Measurements from ENCODE around the gene EIF3A. TPM values are rescaled to one million over a fixed set of nuclear protein-coding genes. Genes with fewer than 3 reads are reported as not detected.
A peak's percentile ranks its signal among the peaks of the same experiment; 100 is the strongest.
"Not testable (repeated sequence)": the region's sequence is repeated elsewhere in the genome, so short reads cannot be mapped to it uniquely, and the experiment has no call there.

The EIF3A gene
- total RNA-seq, 1 experiment from 2014 or later = 31.1 TPM

DNA sequence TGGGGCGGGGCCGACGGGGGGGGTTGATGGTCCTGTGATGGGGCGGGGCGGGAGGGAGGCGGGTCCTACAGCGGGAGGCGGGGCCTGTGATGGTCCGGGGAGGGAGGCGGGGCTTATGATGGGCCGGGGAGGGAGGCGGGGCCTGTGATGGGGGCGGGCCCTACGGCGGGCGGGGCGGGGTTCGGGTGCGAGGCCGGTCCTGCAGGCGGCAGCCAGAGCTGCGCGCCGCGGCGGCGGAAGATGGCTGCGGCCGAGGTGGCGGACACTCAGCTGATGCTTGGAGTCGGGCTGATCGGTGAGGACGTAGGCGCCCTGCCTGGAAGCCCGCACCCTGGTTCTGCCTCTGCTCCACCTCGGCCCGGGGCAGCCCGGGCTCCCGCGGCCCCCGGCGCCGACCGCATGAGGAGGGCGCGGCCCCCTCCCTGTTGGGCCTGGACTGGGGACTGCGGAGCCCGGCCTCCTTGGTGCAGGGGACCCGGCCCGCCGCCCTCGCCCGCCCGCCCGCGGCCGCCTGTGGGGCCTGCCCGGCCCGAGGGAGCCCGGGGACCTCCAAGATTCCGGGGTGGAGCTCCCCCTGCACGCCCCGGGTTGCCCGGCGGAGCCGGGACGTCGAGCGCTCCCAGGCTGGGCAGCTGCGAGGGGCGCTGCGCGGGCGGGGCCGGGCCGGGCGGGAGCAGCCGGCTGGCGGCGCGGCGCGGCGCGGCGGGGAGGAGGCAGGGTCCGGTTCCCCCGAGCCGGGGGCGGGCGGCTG is 23.5 kb upstream of the EIF3A start, which contains the start of gene DENND10:
Gene DENND10 (plus strand): TSS at position 211 of the 751 bp plus-strand sequence. CDS start 30 bp downstream, at position 241.
- H3K4me3 ChIP-seq = peak within 1 kb of the TSS; percentile 64
- DNase-seq = peak; percentile 69

DNA sequence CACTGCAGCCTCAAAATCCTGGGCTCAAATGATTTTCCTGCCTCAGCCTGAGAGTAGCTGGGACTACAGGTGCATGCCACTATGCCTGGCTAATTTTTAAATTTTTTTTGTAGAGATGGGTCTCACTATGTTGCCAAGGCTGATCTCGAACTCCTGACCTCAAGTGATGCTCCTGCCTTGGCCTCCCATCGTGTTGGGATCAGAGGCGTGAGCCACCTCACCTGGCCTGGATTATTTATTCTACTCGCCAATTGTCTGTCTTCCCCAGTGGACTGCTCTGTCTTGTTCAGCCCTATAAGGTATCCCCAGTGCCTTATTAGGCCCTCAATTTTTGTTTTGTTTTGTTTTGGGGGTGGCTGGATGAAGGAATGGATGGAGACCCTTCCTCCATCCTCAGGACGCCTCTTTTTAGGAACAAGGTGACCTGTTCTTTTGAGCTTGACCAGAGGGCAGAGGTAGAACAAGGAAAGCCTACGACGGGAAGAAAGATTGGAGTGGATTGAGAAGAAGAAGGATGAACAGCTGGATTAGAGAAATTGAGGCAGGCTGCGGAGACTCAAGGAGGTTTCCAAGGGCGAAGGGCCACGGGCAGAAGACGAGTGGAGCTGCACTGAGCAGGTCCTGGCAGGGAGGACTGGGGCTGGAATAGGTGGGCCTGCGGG is 22.8 kb upstream of the EIF3A start:
- H3K27me3 ChIP-seq = no peaks in the 10 kb centered on the region
- no peak overlapping the region for H3K4me3 ChIP-seq
- no peak for DNase-seq
- H3K9me3 ChIP-seq = no peaks in the 10 kb centered on the region
- no peaks in the 10 kb centered on the region; the same call in none of the 2 replicates for H3K36me3 ChIP-seq

More for the DNA sequence above, 23.5 kb upstream of the EIF3A start, which contains the start of gene DENND10:
- Histone ChIP-seq H3K27me3 (no peaks in the 10 kb centered on the region), H3K36me3 (peaks cover 5% of the 10 kb centered on the region), H3K9me3 (no peaks in the 10 kb centered on the region)

DNA sequence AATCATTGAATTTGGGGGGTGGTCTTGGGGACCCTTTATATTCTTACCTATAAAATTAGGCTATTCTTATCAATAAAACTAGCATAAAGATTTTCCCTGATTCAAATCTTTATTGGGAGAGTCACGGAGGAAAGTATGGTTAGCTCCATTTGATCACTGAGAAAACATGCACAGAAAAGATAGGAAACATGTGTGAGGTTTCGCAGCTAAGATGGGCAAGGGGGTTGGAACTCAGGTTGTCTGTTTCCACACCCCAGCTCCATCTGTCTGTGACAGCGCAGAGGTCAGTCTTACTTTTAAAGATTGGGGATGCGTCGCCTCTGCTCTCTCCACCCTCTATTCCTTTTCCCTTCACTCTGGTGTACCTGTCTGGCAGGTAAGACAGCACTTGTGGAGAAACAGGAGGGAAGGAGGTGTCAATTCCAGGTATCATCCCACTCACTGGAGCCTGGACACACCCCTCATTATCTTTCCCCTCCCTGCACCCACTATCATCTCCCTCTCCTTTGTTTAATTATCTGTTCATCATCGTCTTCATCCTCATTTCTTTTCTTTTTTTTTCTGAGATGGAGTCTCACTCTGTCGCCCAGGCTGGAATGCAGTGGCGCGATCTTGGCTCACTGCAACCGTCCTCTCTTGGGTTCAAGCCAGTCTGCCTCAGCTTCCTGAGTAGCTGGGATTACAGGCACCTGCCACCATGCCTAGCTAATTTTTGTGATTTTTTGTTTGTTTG is 20.9 kb upstream of the EIF3A start:
- H3K27me3 ChIP-seq = no peaks in the 10 kb centered on the region
- H3K4me3 ChIP-seq = no peak overlapping the region
- DNase-seq = no peak
- H3K9me3 ChIP-seq = no peaks in the 10 kb centered on the region
- H3K36me3 ChIP-seq = no peaks in the 10 kb centered on the region; the same call in 1 of the 2 replicates

DNA sequence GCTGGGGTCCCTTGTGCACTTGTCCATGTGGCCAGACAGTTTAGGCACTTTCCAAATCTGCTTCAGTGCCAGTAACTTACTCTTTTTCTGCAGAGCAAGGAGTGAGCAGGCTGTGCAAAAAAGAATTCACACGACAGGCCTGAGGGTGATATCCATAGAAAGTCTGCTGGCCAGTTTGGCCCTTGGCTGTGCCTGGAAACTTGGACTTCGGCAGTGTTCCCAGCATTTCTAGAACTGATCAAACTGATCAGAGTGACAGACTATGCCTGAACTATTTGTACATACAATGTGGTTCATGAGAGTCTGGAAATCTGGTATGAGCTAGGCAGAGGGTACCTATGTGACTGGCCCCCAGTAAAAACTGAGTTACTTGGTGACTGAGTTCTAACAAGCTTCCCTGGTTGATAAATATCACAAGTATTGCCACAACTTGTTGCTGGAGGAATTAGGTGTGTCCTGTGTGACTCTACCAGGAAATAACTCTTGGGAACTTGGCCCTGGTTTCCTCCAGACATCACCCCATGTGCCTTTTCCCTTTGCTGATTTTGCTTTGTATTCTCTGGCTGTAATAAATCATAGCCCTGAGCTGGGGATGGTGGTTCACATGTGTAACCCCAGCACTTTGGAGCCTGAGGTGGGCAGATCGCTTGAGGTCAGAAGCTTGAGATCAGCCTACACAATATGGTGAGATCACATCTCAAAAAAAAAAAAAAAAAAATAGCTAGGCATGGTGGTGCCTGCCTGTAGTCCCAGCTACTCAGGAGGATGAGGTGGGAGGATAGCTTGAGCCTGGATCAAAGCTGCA is 20.0 kb upstream of the EIF3A start:
- Histone ChIP-seq H3K36me3 (no peaks in the 10 kb centered on the region), H3K27me3 (no peaks in the 10 kb centered on the region), H3K4me3 (no peak overlapping the region), H3K9me3 (no peaks in the 10 kb centered on the region)
- DNase-seq = no peak

DNA sequence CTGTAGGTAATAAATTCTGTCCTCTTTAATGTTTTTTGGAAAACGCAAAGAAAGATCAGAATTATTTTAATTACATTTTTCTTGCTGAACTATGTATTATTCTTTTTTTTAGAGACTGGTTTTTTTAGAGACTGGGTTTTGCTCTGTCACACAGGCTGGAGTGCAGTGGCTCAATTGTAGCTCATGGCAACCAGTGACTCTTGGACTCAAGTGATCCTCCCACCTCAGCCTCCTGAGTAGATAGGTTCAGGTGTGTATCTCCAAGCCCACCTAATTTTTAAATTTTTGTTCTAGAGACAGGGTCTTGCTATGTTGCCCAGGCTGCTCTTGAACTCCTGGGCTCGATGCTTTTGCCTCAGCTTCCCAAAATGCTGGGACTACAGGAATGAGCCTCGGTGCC is 18.0 kb upstream of the EIF3A start:
- no peak overlapping the region for H3K4me3 ChIP-seq
- H3K9me3 ChIP-seq = no peaks in the 10 kb centered on the region
- no peaks in the 10 kb centered on the region for H3K36me3 ChIP-seq
- H3K27me3 ChIP-seq = no peaks in the 10 kb centered on the region
- no peak for DNase-seq

DNA sequence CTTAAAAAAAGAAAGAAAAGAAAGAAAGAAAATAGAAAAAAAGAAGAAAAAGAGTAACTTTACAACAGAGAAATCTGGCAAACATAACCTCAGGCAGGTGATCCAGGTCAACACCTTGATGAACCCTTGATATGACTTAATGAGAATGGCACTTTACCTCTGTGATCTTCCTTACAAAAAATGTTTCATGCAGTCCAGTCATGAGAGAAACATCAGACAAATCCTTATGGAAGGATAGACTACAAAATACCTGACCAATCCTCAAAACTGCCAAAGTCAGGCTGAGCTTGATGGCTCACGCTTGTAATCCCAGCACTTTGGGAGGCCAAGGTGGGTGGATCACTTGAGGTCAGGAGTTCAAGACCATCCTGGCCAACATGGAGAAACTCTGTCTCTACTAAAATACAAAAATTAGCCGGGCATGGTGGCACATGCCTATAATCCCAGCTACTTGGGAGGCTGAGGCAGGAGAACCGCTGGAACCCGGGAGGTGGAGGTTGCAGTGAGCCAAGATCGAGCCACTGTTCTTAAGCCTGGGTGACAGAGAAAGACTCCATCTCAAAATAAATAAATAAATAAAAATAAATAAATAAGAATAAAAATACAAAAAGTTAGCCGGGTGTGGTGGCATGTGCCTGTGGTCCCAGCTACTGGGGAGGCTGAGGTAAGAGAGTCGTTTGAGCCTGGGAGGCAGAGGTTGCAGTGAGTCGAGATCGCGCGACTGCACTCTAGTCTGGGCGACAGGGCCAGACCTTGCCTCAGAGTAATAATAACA is 16.2 kb upstream of the EIF3A start:
- not testable (repeated sequence) for H3K27me3 ChIP-seq, H3K36me3 ChIP-seq, H3K4me3 ChIP-seq, H3K9me3 ChIP-seq, DNase-seq

DNA sequence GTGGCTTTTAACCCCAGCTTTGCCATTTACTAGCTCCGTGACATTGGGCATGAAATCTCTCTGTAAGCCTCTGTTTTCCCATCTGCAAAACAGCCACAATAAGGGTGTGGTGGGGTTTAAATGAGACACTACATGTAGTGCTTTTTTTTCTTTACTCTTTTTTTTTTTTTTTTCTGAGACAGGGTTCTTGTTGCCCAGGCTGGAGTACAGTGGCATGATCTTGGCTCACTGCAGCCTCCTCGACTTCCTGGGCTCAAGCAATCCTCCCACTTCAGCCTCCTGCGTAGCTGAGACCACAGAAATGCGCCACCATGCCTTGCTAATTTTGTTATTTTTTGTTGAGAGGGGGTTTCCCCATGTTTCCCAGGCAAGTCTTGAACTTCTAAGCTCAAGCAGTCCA is 15.0 kb upstream of the EIF3A start:
- H3K36me3 ChIP-seq = no peaks in the 10 kb centered on the region
- H3K9me3 ChIP-seq = no peaks in the 10 kb centered on the region
- no peaks in the 10 kb centered on the region for H3K27me3 ChIP-seq

DNA sequence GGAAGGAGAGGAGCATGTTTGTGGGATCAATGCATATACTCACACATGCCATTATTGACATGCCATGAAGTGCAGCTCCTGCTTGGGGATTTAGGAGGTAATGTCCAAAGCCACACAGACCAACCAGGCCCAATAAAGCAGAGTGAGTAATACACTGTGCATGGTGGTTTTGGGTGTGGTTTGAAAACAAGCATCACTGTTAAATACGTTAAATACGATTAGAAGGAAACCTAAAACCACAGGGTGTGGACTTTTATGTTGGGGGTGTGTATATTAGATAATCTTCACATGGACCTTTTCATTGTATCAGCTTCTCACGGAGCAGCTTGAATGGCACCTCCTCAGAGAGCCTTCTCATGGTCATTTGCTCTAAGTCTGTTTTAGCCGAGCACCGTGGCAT is 10.4 kb upstream of the EIF3A start:
- Histone ChIP-seq H3K27me3 (no peaks in the 10 kb centered on the region), H3K9me3 (no peaks in the 10 kb centered on the region), H3K36me3 (no peaks in the 10 kb centered on the region), H3K4me3 (no peak overlapping the region)
- peak; percentile 70 for DNase-seq

More for the DNA sequence above, 15.0 kb upstream of the EIF3A start:
- DNase-seq = no peak
- H3K4me3 ChIP-seq = no peak overlapping the region

DNA sequence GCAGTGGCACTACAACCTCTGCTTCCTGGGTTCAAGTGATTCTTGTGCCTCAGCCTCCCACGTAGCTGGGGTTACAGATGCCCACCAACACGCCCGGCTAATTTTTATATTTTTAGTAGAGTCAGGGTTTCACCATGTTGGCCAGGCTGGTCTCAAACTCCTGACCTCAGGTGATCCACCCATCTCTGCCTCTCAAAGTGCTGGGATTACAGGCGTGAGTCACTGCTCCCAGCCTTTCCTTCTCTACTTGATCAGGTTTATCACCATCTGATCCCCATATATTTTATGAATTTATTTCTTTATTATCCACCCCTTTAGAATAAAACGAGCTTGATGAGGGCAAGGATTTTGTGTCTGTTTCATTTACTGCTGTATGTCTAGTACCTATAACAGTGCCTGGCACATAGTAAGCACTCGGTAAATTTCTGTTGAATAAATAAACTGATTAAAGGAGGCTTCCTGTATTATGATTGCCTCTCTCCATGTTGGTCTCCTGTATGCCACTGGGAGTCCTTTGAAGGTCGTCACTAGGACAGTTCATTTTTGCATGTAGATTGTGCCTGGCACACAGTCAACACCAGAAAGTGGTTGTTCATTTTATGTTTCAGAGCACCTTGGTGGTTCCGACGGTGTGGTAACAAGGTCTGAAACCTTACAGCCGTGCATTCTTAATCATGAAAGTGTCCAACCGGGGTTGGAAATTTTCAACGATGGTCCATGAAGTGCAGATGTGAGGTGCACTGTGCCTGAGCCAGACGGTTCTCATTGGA is 9.6 kb upstream of the EIF3A start:
- no peak for DNase-seq
- H3K9me3 ChIP-seq = no peaks in the 10 kb centered on the region

DNA sequence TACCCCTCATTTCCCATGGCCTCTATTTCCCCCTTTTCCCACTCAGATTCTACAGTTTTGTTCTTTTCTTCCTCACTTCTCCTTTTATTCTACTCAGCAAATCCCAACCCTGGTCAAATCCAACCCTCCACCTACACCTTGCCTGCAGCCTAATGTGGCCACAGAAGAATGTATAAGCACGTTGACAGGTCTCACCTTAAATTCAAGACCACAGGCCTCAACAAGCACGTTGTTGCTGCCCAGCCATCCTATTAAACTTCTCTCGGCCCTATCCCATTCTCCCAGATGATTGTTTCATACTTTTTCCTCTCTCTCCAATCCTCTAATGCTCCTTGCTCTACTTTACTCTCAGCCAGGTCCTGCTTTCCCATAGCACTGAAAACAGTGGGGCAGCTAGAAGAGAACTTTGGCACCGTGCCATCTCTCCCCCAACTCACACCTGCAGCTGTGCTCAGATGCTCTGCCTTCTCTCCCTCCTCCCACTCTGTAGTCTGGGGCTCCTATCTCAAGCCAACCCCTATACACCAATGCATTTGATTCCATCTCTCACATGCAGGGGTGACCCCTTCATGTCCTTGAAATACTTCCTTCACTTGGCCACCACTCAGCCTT is 6.8 kb upstream of the EIF3A start:
- no peaks in the 10 kb centered on the region for H3K9me3 ChIP-seq
- no peaks in the 10 kb centered on the region for H3K36me3 ChIP-seq
- H3K4me3 ChIP-seq = no peak overlapping the region
- H3K27me3 ChIP-seq = no peaks in the 10 kb centered on the region
- DNase-seq = no peak

More for the DNA sequence above, 9.6 kb upstream of the EIF3A start:
- Histone ChIP-seq H3K36me3 (no peaks in the 10 kb centered on the region), H3K4me3 (no peak overlapping the region), H3K27me3 (no peaks in the 10 kb centered on the region)

DNA sequence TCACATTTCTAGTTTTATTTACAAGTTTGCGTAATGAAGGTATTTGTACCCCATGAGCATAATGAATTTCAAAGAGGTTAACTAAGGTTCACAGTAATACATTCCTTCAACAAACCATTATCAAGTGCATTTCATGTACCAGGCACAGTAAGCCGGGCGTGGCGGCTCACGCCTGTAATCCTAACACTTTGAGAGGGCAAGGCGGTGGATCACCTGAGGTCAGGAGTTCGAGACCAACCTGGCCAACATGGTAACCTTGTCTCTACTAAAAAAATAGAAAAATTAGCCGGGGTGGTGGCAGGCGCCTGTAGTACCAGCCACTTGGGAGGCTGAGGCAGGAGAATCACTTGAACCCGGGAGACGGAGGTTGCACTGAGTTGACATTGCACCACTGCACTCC is 4.3 kb upstream of the EIF3A start:
- H3K4me3 ChIP-seq = no peak overlapping the region
- peaks cover 6% of the 10 kb centered on the region for H3K36me3 ChIP-seq
- H3K9me3 ChIP-seq = no peaks in the 10 kb centered on the region
- no peaks in the 10 kb centered on the region for H3K27me3 ChIP-seq
- no peak for DNase-seq

DNA sequence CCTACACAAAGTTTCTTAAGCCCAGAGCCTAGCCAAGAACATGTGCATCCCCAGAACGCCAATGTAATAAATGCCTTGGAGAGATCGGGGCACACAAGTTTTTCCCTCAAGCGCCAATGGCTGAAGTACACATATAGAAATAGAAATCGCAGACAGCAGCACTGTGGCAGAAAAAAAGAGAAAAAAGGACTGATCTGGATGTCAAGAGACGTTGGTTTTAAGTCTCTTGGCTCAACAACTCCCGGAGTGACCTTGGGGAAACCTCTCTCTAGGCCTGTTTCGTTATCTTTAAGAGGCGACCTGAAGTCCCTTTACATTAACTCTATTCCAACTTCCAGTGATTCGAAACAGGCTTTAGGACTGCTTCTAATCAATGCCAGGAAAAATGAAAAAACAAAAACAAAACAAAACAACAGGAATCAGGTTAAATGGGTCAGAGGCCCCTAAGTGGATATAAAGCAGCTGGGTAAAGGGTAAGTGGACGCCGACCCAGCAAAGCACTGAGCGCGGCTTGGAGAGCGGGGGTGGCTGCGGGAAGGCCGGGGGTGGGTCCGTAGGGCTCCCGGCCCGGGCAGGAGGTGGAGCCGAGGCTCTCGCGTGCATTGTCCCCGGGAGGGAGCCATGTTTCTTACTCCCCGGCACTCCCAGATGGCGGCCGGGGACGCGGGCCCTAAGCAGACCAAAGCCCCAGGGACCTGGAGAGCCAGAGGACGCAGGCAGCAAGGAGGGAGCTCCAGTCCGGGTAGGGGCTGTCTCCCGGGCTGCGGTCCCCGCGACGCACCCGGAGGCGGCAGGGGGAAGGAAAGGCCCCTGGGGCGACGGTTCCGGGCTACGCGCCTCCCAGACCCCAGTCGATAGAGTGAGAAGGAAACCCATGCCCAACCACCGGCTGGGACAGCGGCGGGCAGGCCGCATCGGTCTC is 757 bp downstream of the EIF3A start:
- Histone ChIP-seq H3K9me3 (no peaks in the 10 kb centered on the region), H3K27me3 (no peaks in the 10 kb centered on the region), H3K4me3 (peak overlapping the region; percentile 90), H3K36me3 (peaks cover 37% of the 10 kb centered on the region)
- peak; percentile 81 for DNase-seq

DNA sequence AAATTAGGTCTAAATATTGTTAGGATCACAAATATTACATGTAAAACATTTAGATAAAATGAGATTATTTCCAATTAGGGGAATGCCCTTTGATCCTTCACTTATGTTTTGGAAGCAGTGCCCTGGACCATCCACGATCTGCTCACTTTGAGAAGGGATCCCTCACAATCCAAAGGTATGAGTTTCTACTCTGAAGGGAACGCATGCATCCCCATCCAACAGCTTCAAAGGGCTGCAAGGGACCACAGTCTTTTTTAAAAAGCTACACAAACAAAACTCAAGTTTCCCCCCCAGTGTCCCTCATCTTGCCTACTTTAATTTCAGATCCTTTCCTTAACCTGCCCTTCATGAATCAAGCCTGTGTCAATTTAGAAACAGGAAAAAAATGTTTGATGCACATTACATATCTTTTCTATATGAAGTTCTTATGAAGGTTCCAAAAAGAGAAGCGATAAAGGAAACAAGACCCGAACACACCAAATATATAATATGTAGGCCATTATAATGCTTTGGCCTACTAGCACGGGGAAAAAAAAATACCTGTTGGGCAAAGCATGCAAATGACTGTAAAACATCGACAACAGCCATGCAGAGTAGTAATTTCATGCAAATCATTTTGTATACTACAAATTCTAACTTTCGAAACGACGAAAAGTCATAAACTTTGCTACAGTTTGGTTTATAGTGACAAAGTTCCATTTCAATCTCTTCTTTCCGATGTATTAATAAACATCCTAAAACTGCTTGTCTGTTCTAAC is 2.0 kb downstream of the EIF3A start:
- Histone ChIP-seq H3K36me3 (peaks cover 44% of the 10 kb centered on the region), H3K9me3 (no peaks in the 10 kb centered on the region), H3K27me3 (no peaks in the 10 kb centered on the region), H3K4me3 (peak overlapping the region; percentile 90)
- DNase-seq = no peak

All from MG63 (cell line).